HG02852 (cell line): ENCODE data around the gene PSEN2.
"Not testable (repeated sequence)": the region's sequence is repeated elsewhere in the genome, so short reads cannot be mapped to it uniquely, and the experiment has no call there.

Experiments
- ATAC-seq: cut with Tn5 transposase; IDR thresholded peaks from one replicate; pipeline ENCODE4 v1.9.1; 2021; ENCODE audit warnings: mild to moderate bottlenecking, moderate library complexity; ENCODE audit not compliant: unreplicated experiment

The PSEN2 gene

GRCh38 chr1:226908913-226909312 is 38.5 kb downstream of the PSEN2 start:
- no peak for ATAC-seq

DNA sequence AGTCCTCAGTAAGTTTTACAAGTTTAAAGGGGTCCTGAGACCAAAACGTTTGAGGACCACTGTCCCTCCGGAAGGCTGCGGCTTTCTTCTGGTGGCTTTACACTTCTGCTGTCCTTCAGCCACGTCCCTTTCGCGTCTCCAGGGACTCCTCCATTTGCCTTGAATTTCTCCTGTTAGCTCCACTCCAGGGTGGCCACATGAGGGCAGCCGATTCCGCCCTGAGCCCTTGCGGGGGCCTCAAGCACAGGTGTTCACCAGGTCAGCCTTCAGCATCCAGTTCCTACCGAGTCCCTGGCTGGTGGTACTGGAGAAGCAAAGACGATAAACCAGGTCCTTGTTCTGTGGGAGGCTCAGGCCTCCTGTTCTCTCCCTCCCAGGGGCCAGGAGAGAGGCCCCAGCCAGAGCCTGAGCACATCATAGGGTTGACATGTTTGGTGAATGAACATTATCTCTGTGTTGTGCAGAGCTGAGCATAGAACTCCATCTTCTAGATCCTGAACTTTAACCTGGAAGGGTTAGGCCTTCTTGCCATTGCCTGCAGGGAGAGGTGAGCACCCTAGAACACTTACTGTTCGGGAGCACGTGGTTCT is 42.3 kb downstream of the PSEN2 start:
- ATAC-seq, result peak; percentile 47

GRCh38 chr1:226915672-226915995 is 45.2 kb downstream of the PSEN2 start:
- ATAC-seq, result no peak

GRCh38 chr1:226916497-226916896 is 46.1 kb downstream of the PSEN2 start:
- no peak for ATAC-seq

DNA sequence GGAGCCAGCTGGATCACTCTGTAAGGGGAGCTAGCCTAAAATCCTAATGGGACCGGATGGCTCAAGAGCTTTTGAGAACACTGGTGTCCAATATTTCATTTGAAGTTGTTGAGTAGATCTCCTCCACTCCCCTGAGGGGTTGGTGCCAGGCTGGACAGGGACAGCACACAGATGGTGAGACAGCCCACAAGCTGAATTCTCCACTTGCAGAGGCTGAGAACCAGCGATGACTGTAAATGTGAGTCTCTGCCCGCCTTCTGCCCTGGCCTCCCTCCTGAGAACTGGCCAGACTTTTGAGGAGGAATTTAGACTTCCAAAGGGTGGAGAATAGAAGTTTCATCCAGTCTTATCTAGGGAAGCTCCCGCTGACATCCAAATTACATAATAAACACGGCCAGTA is 49.2 kb downstream of the PSEN2 start:
- no peak for ATAC-seq

- ATAC-seq, result no peak
Measured at GRCh38 chr1:226919995-226920394, 49.6 kb downstream of the PSEN2 start.

DNA sequence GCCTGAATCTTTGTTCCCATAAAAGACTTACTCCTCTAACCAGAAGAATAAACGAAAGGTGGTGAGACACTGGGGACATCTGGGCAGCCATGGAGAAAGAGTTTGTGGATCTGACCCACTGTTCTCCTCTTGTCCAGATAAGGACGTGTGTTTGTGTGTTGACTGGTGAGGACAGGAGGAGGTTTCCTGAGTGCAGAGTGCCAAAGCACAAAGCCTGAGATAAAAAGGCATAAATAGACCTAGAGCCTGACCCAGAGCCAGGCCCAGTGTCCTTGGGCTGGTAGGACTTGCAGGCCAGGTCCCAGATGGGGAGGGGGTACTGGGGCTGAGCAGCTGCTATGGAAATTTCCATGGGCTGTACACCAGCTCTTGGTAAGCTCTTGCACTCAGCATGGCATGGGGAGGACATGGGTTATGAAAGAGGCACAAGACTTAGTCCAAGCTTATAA is 50.1 kb downstream of the PSEN2 start:
- no peak for ATAC-seq

DNA sequence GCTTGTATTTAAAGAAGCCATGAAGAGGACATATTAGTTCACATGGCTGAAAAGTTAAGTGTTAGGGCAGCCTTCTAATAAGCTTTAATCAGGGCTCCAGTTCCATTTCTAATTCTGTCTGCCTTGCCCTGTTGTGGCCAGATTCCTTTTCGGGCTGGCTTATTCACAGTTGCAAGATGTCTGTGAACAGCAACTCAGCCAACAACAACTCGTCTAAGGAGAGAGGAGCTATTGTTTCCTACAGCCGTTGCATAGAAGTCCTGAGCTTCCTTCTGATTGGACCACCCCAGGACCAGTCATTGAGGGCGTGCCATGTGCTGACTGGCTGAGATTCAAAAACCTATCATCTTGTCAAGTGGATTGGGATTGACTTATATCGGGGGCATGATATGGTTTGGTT is 51.1 kb downstream of the PSEN2 start:
- ATAC-seq, result no peak

GRCh38 chr1:226929260-226930111 is 59.1 kb downstream of the PSEN2 start:
- not testable (repeated sequence) for ATAC-seq

- ATAC-seq, result no peak
Measured at GRCh38 chr1:226934483-226935237, 64.2 kb downstream of the PSEN2 start.

DNA sequence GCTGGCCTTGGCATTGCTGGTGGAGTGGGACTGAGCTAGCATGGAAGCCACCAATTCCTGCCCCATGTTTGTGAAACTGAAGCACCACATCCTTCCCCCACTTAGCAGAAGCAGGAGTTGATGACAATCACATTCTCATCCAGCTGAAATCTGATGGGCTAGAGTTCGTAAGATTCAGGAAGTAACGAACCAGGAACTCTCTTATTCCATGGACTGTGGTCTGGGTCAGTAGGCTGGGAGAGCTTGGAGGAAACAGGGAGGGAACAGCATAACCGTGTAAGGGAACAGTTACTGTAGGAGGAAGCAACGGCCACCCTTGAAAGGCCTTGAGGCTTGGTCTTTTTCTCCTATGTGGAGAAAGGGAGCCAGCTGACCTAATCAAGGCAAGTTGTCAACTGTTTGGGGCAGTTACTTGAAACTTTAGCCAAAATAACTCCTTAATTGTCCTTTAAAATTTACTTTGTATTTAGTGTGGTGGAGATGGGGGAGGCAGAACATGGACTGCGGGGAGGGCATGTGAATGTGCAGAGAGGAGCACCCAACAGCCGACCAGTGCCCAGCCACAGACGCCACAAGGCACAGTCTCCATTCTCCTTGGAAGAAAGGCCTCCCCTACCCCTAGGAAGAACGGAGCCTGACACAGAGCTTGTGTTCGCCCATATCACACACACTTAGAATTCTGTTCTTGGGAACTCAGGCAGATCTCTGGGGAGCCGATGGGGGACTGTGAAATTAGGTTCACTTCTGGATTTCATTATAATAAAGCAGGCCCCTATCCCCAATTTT is 67.7 kb downstream of the PSEN2 start:
- ATAC-seq, result no peak

GRCh38 chr1:226938903-226939437 is 68.6 kb downstream of the PSEN2 start:
- ATAC-seq, result no peak

- ATAC-seq, result peak; percentile 25
Measured at GRCh38 chr1:226939438-226940028, 69.1 kb downstream of the PSEN2 start.

- ATAC-seq, result peak; percentile 96
Measured at GRCh38 chr1:226940029-226940805, 69.8 kb downstream of the PSEN2 start, which contains the start of gene COQ8A. Gene COQ8A, plus strand, starts transcription at chr1:226940294. Its CDS starts 21,092 bp downstream, at chr1:226961386.

GRCh38 chr1:226940806-226941067 is 70.3 kb downstream of the PSEN2 start:
- ATAC-seq, result no peak

DNA sequence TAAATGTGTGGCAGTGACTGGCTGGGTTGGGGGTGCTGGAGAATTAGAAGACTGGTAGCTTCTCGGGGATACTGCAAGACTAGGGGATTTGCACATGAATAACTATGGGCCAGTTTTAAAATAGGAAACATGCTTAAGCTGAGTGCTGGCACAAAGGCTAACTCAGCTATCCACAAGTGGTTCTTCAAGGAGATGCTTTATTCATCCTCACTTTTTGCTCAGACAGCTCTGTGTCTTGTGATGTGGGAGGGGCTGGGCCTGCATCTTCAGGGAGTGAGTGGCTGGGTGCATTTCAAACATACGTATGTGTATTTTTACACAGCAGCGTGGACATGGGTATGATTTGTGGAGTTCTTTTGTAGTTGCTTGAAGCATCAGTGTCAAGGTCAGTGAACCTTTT is 72.0 kb downstream of the PSEN2 start:
- ATAC-seq, result no peak

DNA sequence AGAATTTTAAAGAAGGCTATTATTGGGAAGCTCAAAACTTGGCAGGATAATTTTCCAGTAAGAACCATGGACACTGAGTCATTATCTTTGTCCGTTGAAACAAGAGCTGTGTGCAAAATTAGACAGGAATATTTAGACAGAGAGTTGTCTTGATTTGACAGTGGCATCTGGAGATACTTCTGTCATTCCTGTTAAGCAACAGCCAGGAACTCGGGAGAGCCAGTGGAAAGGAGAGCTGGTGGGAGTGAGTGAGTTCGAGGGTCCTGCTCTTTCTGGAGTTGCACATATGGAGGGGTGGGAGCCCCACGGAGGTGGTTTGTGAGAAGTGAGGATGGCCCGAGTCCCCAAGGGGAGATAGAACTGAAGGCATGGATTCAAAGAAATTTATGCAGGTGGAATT is 72.7 kb downstream of the PSEN2 start:
- ATAC-seq, result no peak

- no peak for ATAC-seq
Measured at GRCh38 chr1:226943927-226944326, 73.5 kb downstream of the PSEN2 start.

- ATAC-seq, result no peak
Measured at GRCh38 chr1:226945106-226945857, 74.9 kb downstream of the PSEN2 start.
